IMR-90 (cell line): ENCODE data around the gene ADAMTS12. TPM values are rescaled to one million over a fixed set of nuclear protein-coding genes. Genes with fewer than 3 reads are reported as not detected.

Experiments
- ATAC-seq: fragments of 200-7000 bp; cut with Tn5 transposase; 2 replicates; pipeline ENCODE4 v1.9.1; 2020; ENCODE audit warnings: low read depth, mild to moderate bottlenecking, moderate library complexity
- BruUV-seq: library from RNA; stranded (reverse); fragments of 400-500 nt; replicated peaks from 2 replicates; lab custom pipeline; 2021; lab: Mats Ljungman, UMichigan
- CTCF ChIA-PET: fragments of 300-600 bp; formaldehyde crosslinking; extraction: SDS; loops from one replicate; lab custom pipeline; 2021; ENCODE audit warnings: antibody characterized with exemption; lab: Yijun Ruan, JAX
- POLR2A ChIA-PET: fragments of 300-600 bp; sonication (Branson Sonifier 250); formaldehyde crosslinking; loops from one replicate; lab custom pipeline; 2022; ENCODE audit warnings: antibody characterized with exemption; ENCODE audit not compliant: unreplicated experiment; lab: Charles Lee
- DNase-seq: peaks from one replicate; pipeline ENCODE4 v3.0.0; 2013
- H2AFZ ChIP-seq: replicated peaks from 2 replicates; pipeline ENCODE3; 2013; ENCODE audit warnings: low read length, mild to moderate bottlenecking; ENCODE audit not compliant: poor library complexity
- H2AK5ac ChIP-seq: 2 replicates; pipeline ENCODE4 v1.6.1; 2013; ENCODE audit warnings: low read depth, low read length, inconsistent platforms
- H2AK9ac ChIP-seq: replicated peaks from 2 replicates; pipeline ENCODE3; 2013; ENCODE audit warnings: mild to moderate bottlenecking, low read depth, low read length, moderate library complexity; ENCODE audit not compliant: poor library complexity
- H2BK120ac ChIP-seq: 2 replicates; pipeline ENCODE4 v1.6.1; 2013; ENCODE audit warnings: low read depth, low read length, inconsistent platforms
- H2BK15ac ChIP-seq: 3 replicates; pipeline ENCODE4 v1.6.1; 2013; ENCODE audit warnings: low read depth, low read length, inconsistent platforms
- H2BK20ac ChIP-seq: 2 replicates; pipeline ENCODE4 v1.6.1; 2013; ENCODE audit warnings: low read depth, mild to moderate bottlenecking, inconsistent platforms, low read length, moderate library complexity
- H2BK5ac ChIP-seq: 2 replicates; pipeline ENCODE4 v1.6.1; 2013; ENCODE audit warnings: mild to moderate bottlenecking, low read depth, low read length, inconsistent platforms; ENCODE audit not compliant: poor library complexity, severe bottlenecking
- H3K14ac ChIP-seq: replicated peaks from 2 replicates; pipeline ENCODE4 v1.6.1; 2013; ENCODE audit warnings: low read depth, low read length, inconsistent platforms
- H3K18ac ChIP-seq: 2 replicates; pipeline ENCODE4 v1.6.1; 2013; ENCODE audit warnings: low read depth, low read length, control low read depth
- H3K23ac ChIP-seq: 2 replicates; pipeline ENCODE4 v1.6.1; 2013; ENCODE audit warnings: low read depth, low read length, inconsistent platforms
- H3K27ac ChIP-seq: 2 replicates; pipeline ENCODE4 v1.5.1; 2013; ENCODE audit warnings: mild to moderate bottlenecking, control low read depth, low read length; ENCODE audit not compliant: insufficient read depth
- H3K27me3 ChIP-seq: 2 replicates; pipeline ENCODE4 v1.6.1; 2013; ENCODE audit warnings: low read length; ENCODE audit not compliant: control insufficient read depth, insufficient read depth
- H3K36me3 ChIP-seq: 2 replicates; pipeline ENCODE4 v1.6.1; 2013; ENCODE audit warnings: low read length, mixed read lengths; ENCODE audit not compliant: control insufficient read depth, insufficient read depth
- H3K4ac ChIP-seq: 2 replicates; pipeline ENCODE4 v1.6.1; 2013; ENCODE audit warnings: low read depth, low read length, inconsistent platforms
- H3K4me1 ChIP-seq: 2 replicates; pipeline ENCODE4 v1.6.1; 2013; ENCODE audit warnings: low read length, mixed read lengths; ENCODE audit not compliant: control insufficient read depth, insufficient read depth
- H3K4me2 ChIP-seq: 2 replicates; pipeline ENCODE4 v1.6.1; 2013; ENCODE audit warnings: low read depth, mild to moderate bottlenecking, control low read depth, low read length, moderate library complexity
- H3K4me3 ChIP-seq: 2 replicates; pipeline ENCODE4 v1.5.1; 2013; ENCODE audit warnings: low read depth, mild to moderate bottlenecking, control low read depth, low read length, moderate library complexity; ENCODE audit not compliant: insufficient read depth
- H3K56ac ChIP-seq: 2 replicates; pipeline ENCODE4 v1.6.1; 2013; ENCODE audit warnings: low read length, inconsistent platforms; ENCODE audit not compliant: insufficient read depth; ENCODE audit errors: extremely low read depth
- H3K79me1 ChIP-seq, 2 experiments: 2 replicates each; pipeline ENCODE4 v1.6.1; 2013; ENCODE audit warnings: low read length in 2 of 2, inconsistent platforms in 1 of 2, low read depth in 1 of 2
- H3K9ac ChIP-seq: 2 replicates; pipeline ENCODE4 v1.6.1; 2013; ENCODE audit warnings: low read depth, low read length, control low read depth
- H3K9me1 ChIP-seq: 2 replicates; pipeline ENCODE4 v1.6.1; 2013; ENCODE audit warnings: low read length, inconsistent platforms; ENCODE audit not compliant: insufficient read depth
- H3K9me3 ChIP-seq: 2 replicates; pipeline ENCODE4 v1.6.1; 2013; ENCODE audit warnings: low read length; ENCODE audit not compliant: control insufficient read depth, insufficient read depth
- H4K20me1 ChIP-seq: 2 replicates; pipeline ENCODE4 v1.6.1; 2013; ENCODE audit warnings: low read length, inconsistent platforms; ENCODE audit not compliant: insufficient read depth
- H4K5ac ChIP-seq: 2 replicates; pipeline ENCODE4 v1.6.1; 2013; ENCODE audit warnings: mild to moderate bottlenecking, low read depth, low read length, control low read depth
- H4K8ac ChIP-seq, 2 experiments: 2 replicates each; pipeline ENCODE4 v1.6.1; 2013; ENCODE audit warnings: low read depth in 2 of 2, low read length in 2 of 2, control low read depth in 1 of 2, inconsistent platforms in 1 of 2
- H4K91ac ChIP-seq: 2 replicates; pipeline ENCODE4 v1.6.1; 2013; ENCODE audit warnings: low read depth, low read length, inconsistent platforms; ENCODE audit not compliant: insufficient read depth
- BHLHE40 ChIP-seq: fragments of 150-350 bp; IDR thresholded peaks from 2 replicates; pipeline ENCODE4 v1.6.1; 2016; ENCODE audit warnings: mild to moderate bottlenecking, low read depth, low read length
- CEBPB ChIP-seq: IDR thresholded peaks from 2 replicates; pipeline ENCODE4 v1.6.1; 2012; ENCODE audit warnings: low read depth, low read length, improper control_type of control experiment
- CHD1 ChIP-seq: IDR thresholded peaks from 2 replicates; pipeline ENCODE4 v1.6.1; 2012; ENCODE audit warnings: low read depth, low read length, improper control_type of control experiment
- CTCF ChIP-seq: conservative IDR thresholded peaks from 2 replicates; pipeline ENCODE4 v1.5.1; 2012; ENCODE audit warnings: mild to moderate bottlenecking, low read depth, low read length, improper control_type of control experiment
- ELK1 ChIP-seq: fragments of 150-350 bp; IDR thresholded peaks from 2 replicates; pipeline ENCODE4 v1.6.1; 2016; ENCODE audit warnings: low read depth, mild to moderate bottlenecking, low read length, moderate library complexity, borderline replicate concordance
- FOS ChIP-seq: fragments of 150-350 bp; IDR thresholded peaks from 2 replicates; pipeline ENCODE4 v1.6.1; 2016; ENCODE audit warnings: low read depth, low read length
- MAFK ChIP-seq: IDR thresholded peaks from 2 replicates; pipeline ENCODE4 v1.6.1; 2012; ENCODE audit warnings: low read depth, low read length, improper control_type of control experiment
- MAZ ChIP-seq: IDR thresholded peaks from 2 replicates; pipeline ENCODE4 v1.6.1; 2012; ENCODE audit warnings: low read depth, mild to moderate bottlenecking, low read length, improper control_type of control experiment, moderate library complexity, borderline replicate concordance
- MXI1 ChIP-seq: IDR thresholded peaks from 2 replicates; pipeline ENCODE4 v1.6.1; 2012; ENCODE audit warnings: low read depth, mild to moderate bottlenecking, low read length, moderate library complexity, borderline replicate concordance
- NFE2L2 ChIP-seq: fragments of 150-350 bp; IDR thresholded peaks from 2 replicates; pipeline ENCODE4 v1.6.1; 2016; ENCODE audit warnings: low read depth, mild to moderate bottlenecking, low read length
- POLR2A ChIP-seq: IDR thresholded peaks from 2 replicates; pipeline ENCODE4 v1.6.1; 2012; ENCODE audit warnings: mild to moderate bottlenecking, low read depth, low read length
- RAD21 ChIP-seq: IDR thresholded peaks from 2 replicates; pipeline ENCODE4 v1.6.1; 2012; ENCODE audit warnings: low read length, improper control_type of control experiment
- RCOR1 ChIP-seq: IDR thresholded peaks from 2 replicates; pipeline ENCODE4 v1.6.1; 2012; ENCODE audit warnings: mild to moderate bottlenecking, low read length, improper control_type of control experiment; ENCODE audit not compliant: insufficient replicate concordance
- RFX5 ChIP-seq: IDR thresholded peaks from 2 replicates; pipeline ENCODE4 v1.8.0; 2012; ENCODE audit warnings: low read depth, mild to moderate bottlenecking, low read length, moderate library complexity
- SMC3 ChIP-seq: fragments of 150-350 bp; IDR thresholded peaks from 2 replicates; pipeline ENCODE4 v1.6.1; 2016; ENCODE audit warnings: low read depth, mild to moderate bottlenecking, antibody characterized with exemption, low read length, moderate library complexity
- USF2 ChIP-seq: fragments of 150-350 bp; IDR thresholded peaks from 2 replicates; pipeline ENCODE4 v1.6.1; 2017; ENCODE audit warnings: mild to moderate bottlenecking, antibody characterized with exemption, low read length, low read depth
- WGBS, 2 experiments: methylation state at CpG; one replicate each; pipeline versions ENCODE4 v1.1.5 to v1.1.7; 2013; ENCODE audit warnings: missing lambda C conversion rate in 2 of 2; ENCODE audit not compliant: insufficient read length in 1 of 2; ENCODE audit errors: extremely low coverage in 2 of 2; 5-methylcytosine and 5-hydroxymethylcytosine counted together
- dilution Hi-C: fragments of 300-500 bp; cut with HindIII; formaldehyde crosslinking; loops from one replicate; pipeline ENCODE4 v1.14.3; 2018; ENCODE audit warnings: low sequenced_read_pairs; ENCODE audit not compliant: unreplicated experiment
- in situ Hi-C: fragments of 300-500 bp; cut with MboI; formaldehyde crosslinking; loops from 3 replicates; pipeline ENCODE4 v1.14.3; 2019; ENCODE audit warnings: low sequenced_read_pairs, inconsistent platforms, mixed read lengths
- intact Hi-C: fragments of 100-400 bp; cut with micrococcal nuclease; formaldehyde crosslinking; loops from 2 replicates; pipeline ENCODE4 v1.10.0; 2022
- polyA plus RNA-seq, 3 experiments: library from polyadenylated mRNA; depleted of rRNA; stranded (reverse); fragments of >200 nt; gene quantifications; 2 replicates each; pipeline ENCODE4 v1.2.3, GENCODE V29; 2012; ENCODE audit warnings: low replicate concordance in 1 of 3
- total RNA-seq: library from RNA; depleted of rRNA; stranded (reverse); fragments of >200 nt; gene quantifications from 2 replicates; pipeline ENCODE4 v1.2.3, GENCODE V29; 2012

Gene ADAMTS12
- total and polyA plus RNA-seq, 2 of the 4 experiments (the other 2 are of a cell fraction), result 27.3 to 51.3 TPM

- POLR2A ChIA-PET, result no interaction called here
- Histone ChIP-seq H4K8ac (no peak overlapping the region), H4K5ac (no peak overlapping the region), H2BK5ac (no peak overlapping the region), H3K4me2 (no peak overlapping the region), H3K9me3 (no peaks in the 10 kb centered on the region), H3K27ac (no peak overlapping the region), H4K91ac (no peak overlapping the region), H3K23ac (no peak overlapping the region), H2AK9ac (no peak overlapping the region), H3K4me3 (no peak overlapping the region), H3K27me3 (peaks cover 5% of the 10 kb centered on the region; the same call in 1 of the 2 replicates), H3K9ac (no peak overlapping the region), H3K18ac (no peak overlapping the region), H2BK20ac (no peak overlapping the region), H3K56ac (no peak overlapping the region), H3K4me1 (no peaks in the 10 kb centered on the region), H4K20me1 (no peaks in the 10 kb centered on the region), H3K36me3 (no peaks in the 10 kb centered on the region), H3K4ac (no peak overlapping the region), H3K14ac (no peak overlapping the region), H3K79me1 (no peaks in the 10 kb centered on the region), H2AK5ac (no peak overlapping the region), H2BK120ac (no peak overlapping the region), H3K9me1 (no peaks in the 10 kb centered on the region), H2BK15ac (no peak overlapping the region), H2AFZ (no peak overlapping the region)
- DNase-seq, result no peak
- no TSS peak for BruUV-seq
- TF ChIP-seq MAFK (no peak), RAD21 (no peak), CHD1 (no peak), USF2 (no peak), RCOR1 (no peak), FOS (no peak), MXI1 (no peak), SMC3 (no peak), POLR2A (no peak), NFE2L2 (no peak), BHLHE40 (no peak), CTCF (no peak), MAZ (no peak), RFX5 (no peak), CEBPB (no peak), ELK1 (no peak)
- intact Hi-C loops, result no loop called here
- no CpG with 5 or more reads among the region's 4 CpGs for WGBS, 2 experiments
- dilution Hi-C loops, result no loop called here
- CTCF ChIA-PET, result no interaction called here
- in situ Hi-C loops, result no loop called here
- no peak for ATAC-seq
Measured at GRCh38 chr5:33927685-33928084, 35.9 kb upstream of the ADAMTS12 start.
